Adrenal gland (tissue), 5 donors: ENCODE data around the gene ARL3.

ENCODE experiments used
- POLR2A ChIP-seq, 2 donors: fragments of 450-650 bp; IDR thresholded peaks; one replicate each; pipeline ENCODE4 v1.6.1; 2017; ENCODE audit warnings: antibody characterized with exemption in 2 of 2, mild to moderate bottlenecking in 2 of 2, moderate library complexity in 1 of 2
- TF ChIP-seq, protein P1 (sequence below), 6 experiments: fragments of 450-650 bp in 4 of 6; fragments of 200-600 bp in 2 of 6; sonication (generic) in 1 of 6; IDR thresholded peaks; 1 replicate in 5 of 6; 2 replicates in 1 of 6; pipeline versions ENCODE4 v1.5.1 to v1.8.0; 2016 to 2021; ENCODE audit warnings: antibody characterized with exemption in 6 of 6, mild to moderate bottlenecking in 2 of 6, moderate library complexity in 1 of 6
- donor health status: DM: no; HTN: no; CAD: no.

DNA sequence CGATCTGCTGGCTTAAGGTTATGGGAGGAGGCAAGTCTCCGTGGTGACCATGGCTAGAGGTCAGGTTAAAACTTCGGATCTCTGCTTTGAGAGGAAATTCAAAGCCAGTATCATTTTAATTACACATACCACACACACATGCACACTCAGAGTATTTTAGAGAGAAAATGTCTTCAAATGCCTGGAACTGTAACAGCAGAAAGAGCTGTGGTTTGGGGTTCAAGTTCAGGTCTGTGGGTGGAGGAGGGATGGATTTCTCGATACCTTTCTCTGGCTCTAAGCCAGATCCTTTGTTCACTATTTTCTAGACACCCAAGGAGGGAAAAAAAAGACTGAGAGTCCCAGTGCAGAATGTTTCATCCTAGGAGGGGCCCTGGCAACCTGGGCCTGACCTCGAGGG is 32.5 kb downstream of the ARL3 start:
- TF ChIP-seq, protein P1, sequence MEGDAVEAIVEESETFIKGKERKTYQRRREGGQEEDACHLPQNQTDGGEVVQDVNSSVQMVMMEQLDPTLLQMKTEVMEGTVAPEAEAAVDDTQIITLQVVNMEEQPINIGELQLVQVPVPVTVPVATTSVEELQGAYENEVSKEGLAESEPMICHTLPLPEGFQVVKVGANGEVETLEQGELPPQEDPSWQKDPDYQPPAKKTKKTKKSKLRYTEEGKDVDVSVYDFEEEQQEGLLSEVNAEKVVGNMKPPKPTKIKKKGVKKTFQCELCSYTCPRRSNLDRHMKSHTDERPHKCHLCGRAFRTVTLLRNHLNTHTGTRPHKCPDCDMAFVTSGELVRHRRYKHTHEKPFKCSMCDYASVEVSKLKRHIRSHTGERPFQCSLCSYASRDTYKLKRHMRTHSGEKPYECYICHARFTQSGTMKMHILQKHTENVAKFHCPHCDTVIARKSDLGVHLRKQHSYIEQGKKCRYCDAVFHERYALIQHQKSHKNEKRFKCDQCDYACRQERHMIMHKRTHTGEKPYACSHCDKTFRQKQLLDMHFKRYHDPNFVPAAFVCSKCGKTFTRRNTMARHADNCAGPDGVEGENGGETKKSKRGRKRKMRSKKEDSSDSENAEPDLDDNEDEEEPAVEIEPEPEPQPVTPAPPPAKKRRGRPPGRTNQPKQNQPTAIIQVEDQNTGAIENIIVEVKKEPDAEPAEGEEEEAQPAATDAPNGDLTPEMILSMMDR (IDR thresholded peaks at IDR 0.05), result no peak
- no peak for TF ChIP-seq POLR2A (IDR thresholded peaks at IDR 0.05)
